Measurements from ENCODE around the gene ELAC2. TPM values are rescaled to one million over a fixed set of nuclear protein-coding genes. Genes with fewer than 3 reads are reported as not detected.

The ELAC2 gene
- total and polyA plus RNA-seq, 11 donors: 28.2 to 114 (median 66.8) TPM

DNA sequence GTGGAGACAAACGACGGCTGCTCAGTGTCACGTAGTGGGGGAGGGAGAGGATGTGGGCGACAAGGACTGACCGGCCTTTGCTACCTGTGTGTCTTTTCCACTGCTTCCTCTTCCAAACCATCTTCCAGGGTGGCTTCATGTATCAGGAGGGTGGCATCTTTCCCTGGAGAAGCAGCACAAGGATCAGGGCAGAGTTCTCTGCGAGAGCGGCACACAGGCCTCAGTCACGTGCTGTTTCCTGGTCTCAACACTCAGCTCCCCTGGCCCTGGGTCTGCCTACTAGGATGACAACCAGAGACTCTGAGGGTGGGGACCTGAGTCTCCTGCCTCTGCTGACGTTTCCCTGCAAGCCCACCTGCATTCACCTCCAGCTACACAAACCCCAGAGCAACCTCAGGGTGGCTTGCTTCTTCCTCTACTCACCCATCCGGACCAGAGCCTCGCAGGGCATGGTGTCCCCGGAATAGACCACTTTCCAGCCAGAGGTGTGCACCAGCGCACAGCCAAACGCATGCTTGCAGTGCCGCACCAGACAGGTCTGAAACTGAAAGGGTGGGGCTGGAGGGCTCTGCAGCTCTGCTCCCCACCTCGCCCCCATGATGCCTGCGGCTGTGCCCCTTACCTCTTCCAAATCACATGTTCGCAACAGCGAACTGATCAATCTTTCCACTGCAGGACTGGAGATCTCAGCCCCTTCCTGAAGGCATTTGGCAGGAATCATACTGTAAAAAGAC, 23.3 kb downstream of the ELAC2 start:
- no peak overlapping the region for H3K27ac ChIP-seq
- WGBS, 4 donors: 88 to 91% (median 90%) methylated on average over 19 of the region's 19 CpGs
- ATAC-seq (no peak), DNase-seq (no peak)
- no peaks in the 10 kb centered on the region for H3K9me3 ChIP-seq
- no peak overlapping the region for H3K4me3 ChIP-seq
- H3K4me1 ChIP-seq: peaks cover 0 to 9% (median 1%) of the 10 kb centered on the region in 12 donors
- peaks cover 0 to 95% (median 91%) of the 10 kb centered on the region in 9 donors for H3K36me3 ChIP-seq
- TF ChIP-seq POLR2A (IDR thresholded peaks at IDR 0.05): no peak
- TF ChIP-seq, protein P1, sequence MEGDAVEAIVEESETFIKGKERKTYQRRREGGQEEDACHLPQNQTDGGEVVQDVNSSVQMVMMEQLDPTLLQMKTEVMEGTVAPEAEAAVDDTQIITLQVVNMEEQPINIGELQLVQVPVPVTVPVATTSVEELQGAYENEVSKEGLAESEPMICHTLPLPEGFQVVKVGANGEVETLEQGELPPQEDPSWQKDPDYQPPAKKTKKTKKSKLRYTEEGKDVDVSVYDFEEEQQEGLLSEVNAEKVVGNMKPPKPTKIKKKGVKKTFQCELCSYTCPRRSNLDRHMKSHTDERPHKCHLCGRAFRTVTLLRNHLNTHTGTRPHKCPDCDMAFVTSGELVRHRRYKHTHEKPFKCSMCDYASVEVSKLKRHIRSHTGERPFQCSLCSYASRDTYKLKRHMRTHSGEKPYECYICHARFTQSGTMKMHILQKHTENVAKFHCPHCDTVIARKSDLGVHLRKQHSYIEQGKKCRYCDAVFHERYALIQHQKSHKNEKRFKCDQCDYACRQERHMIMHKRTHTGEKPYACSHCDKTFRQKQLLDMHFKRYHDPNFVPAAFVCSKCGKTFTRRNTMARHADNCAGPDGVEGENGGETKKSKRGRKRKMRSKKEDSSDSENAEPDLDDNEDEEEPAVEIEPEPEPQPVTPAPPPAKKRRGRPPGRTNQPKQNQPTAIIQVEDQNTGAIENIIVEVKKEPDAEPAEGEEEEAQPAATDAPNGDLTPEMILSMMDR (IDR thresholded peaks at IDR 0.05): no peak
- no peaks in the 10 kb centered on the region for H3K27me3 ChIP-seq
- intact Hi-C loops (cut with DNase I): loop anchor here in 1 of 10 donors (10.0 kb wide), 1 partner anchor 210 kb away; the partner anchor contains the start of gene ARHGAP44

DNA sequence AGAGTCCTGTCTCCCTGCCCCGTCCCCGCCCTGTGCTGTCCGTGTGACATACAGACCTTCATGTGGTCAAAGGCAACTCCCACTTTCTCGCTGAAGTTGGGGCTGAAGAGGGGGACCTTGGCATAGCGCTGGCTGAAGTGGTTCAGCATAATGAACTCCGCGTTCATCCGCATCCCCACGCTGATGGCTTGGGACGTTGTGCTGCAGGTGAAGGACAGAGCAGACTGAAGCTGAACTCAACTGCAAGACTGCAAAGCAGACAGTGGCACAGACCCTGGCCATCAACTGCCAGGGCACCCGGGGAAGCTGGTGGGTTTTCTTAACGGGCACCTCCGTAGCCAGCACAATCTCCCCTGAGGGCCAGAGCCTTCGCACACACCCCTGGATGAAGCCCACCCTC, 24.2 kb downstream of the ELAC2 start:
- Histone ChIP-seq H3K9me3 (no peaks in the 10 kb centered on the region), H3K4me1 (peaks cover 0 to 14% (median 2%) of the 10 kb centered on the region in 12 donors), H3K27ac (no peak overlapping the region), H3K36me3 (peaks cover 0 to 86% (median 82%) of the 10 kb centered on the region in 9 donors), H3K4me3 (no peak overlapping the region), H3K27me3 (no peaks in the 10 kb centered on the region)
- intact Hi-C loops (cut with DNase I): loop anchor here in 1 of 10 donors (10.0 kb wide), 1 partner anchor 209 kb away; the partner anchor contains the start of gene ARHGAP44
- DNase-seq (no peak), ATAC-seq (no peak)
- 91 to 94% (median 92%) methylated on average over 8 to 14 of the region's 14 CpGs for WGBS, 4 donors
- TF ChIP-seq, protein P1 (IDR thresholded peaks at IDR 0.05): no peak
- TF ChIP-seq POLR2A (IDR thresholded peaks at IDR 0.05): no peak

DNA sequence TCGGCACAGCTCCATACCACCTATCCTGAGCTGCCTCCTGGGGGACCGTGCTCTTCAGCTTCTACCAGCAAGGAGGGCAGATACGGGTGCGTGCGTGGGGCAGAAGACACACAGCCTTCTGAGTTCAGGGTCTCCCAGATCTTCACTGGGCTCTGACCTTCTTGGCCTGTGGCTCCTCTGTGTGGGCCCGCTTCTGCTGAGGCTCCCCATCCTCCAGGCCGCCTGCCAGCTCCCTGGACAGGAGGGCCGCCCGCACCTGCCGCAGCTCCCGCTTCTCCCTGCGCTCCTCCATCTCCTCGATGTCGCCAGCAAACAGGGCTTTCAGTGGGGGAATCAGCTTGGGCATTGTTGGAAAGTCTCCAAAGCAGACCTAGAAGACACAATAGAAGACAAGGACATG, 25.2 kb downstream of the ELAC2 start:
- Histone ChIP-seq H3K4me1 (peaks cover 0 to 21% (median 2%) of the 10 kb centered on the region in 12 donors), H3K4me3 (no peak overlapping the region), H3K27ac (no peak overlapping the region), H3K9me3 (no peaks in the 10 kb centered on the region), H3K27me3 (no peaks in the 10 kb centered on the region), H3K36me3 (peaks cover 0 to 77% (median 73%) of the 10 kb centered on the region in 9 donors)
- TF ChIP-seq, protein P1 (IDR thresholded peaks at IDR 0.05): no peak
- no peak for TF ChIP-seq POLR2A (IDR thresholded peaks at IDR 0.05)
- ATAC-seq: no peak
- intact Hi-C loops (cut with DNase I): loop anchor here in 1 of 10 donors (10.0 kb wide), 1 partner anchor 208 kb away; the partner anchor contains the start of gene ARHGAP44
- 90 to 97% (median 95%) methylated on average over 13 to 14 of the region's 14 CpGs for WGBS, 4 donors
- no peak for DNase-seq

DNA sequence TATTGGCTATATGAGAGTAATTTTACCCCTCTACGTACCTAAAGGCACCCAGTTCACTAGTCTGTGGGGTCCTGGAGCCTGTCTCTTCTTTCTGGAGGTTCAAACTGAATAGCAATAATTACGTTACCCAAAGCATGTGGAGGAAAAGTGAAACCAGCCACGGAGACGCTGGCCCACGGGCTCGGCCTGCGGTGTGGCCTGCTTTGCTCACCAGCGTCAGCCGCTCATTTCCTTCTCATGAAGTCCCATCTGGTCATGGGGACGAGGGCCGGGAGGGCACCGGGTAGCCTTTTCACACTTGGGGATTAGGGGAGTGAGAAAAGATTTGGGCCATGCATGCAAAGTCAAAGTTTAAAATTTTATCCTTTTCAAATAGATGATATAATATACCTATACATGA, 26.9 kb downstream of the ELAC2 start:
- H3K27ac ChIP-seq: peak overlapping the region in 3 of 12 donors; percentile 17 to 71 (median 30)
- H3K36me3 ChIP-seq: peaks cover 0 to 59% (median 55%) of the 10 kb centered on the region in 9 donors
- intact Hi-C loops (cut with DNase I): loop anchor here in 1 of 10 donors (10.0 kb wide), 1 partner anchor 206 kb away; the partner anchor contains the start of gene ARHGAP44
- H3K9me3 ChIP-seq: no peaks in the 10 kb centered on the region
- H3K27me3 ChIP-seq: no peaks in the 10 kb centered on the region
- no peak for DNase-seq
- TF ChIP-seq POLR2A (IDR thresholded peaks at IDR 0.05): no peak
- TF ChIP-seq, protein P1 (IDR thresholded peaks at IDR 0.05): no peak
- H3K4me1 ChIP-seq: peaks cover 0 to 25% (median 5%) of the 10 kb centered on the region in 12 donors
- no peak for ATAC-seq
- no peak overlapping the region for H3K4me3 ChIP-seq
- 94 to 96% (median 95%) methylated on average over 12 of the region's 12 CpGs for whole genome bisulfite sequencing, 4 donors
